HCT116 (cell line): ENCODE data around the gene MTIF3. TPM values are rescaled to one million over a fixed set of nuclear protein-coding genes. Genes with fewer than 3 reads are reported as not detected.

Experiments
- ATAC-seq: fragments of 200-7000 bp; cut with Tn5 transposase; 2 replicates; pipeline ENCODE4 v1.9.1; 2020; ENCODE audit warnings: mild to moderate bottlenecking, moderate library complexity
- BruUV-seq: library from RNA; stranded (reverse); fragments of 400-500 nt; replicated peaks from 2 replicates; lab custom pipeline; 2021; lab: Mats Ljungman, UMichigan
- CTCF ChIA-PET: fragments of 300-600 bp; sonication (Branson Sonifier 250); formaldehyde crosslinking; loops from one replicate; lab custom pipeline; 2021; ENCODE audit warnings: antibody characterized with exemption; lab: Charles Lee
- POLR2A ChIA-PET: fragments of 300-600, 350-600 bp; sonication (Branson Sonifier 250); formaldehyde crosslinking; loops from one replicate; lab custom pipeline; 2021; ENCODE audit warnings: antibody characterized with exemption; lab: Charles Lee
- RAD21 ChIA-PET, 2 experiments: fragments of 300-600 bp; sonication (Branson Sonifier 250); formaldehyde crosslinking; loops; one replicate each; lab custom pipeline; 2023; ENCODE audit warnings: low total read pairs in 2 of 2; ENCODE audit not compliant: uncharacterized antibody in 2 of 2, unreplicated experiment in 2 of 2, low non-redundant PET in 1 of 2; lab: Charles Lee
- DNase-seq: peaks from one replicate; pipeline ENCODE4 v3.0.0-alpha.2; 2010; ENCODE audit warnings: low read depth, low spot score
- H2AFZ ChIP-seq: fragments of 200-600 bp; shearing (Covaris generic), sonication (generic); 2 replicates; pipeline ENCODE4 v1.6.1; 2017; ENCODE audit warnings: low read depth, mixed run types, mixed read lengths, antibody characterized with exemption, low read length; ENCODE audit not compliant: poor library complexity, severe bottlenecking
- H3K27ac ChIP-seq: 2 replicates; pipeline ENCODE4 v1.5.1; 2012; ENCODE audit warnings: low read depth, low read length
- H3K27me3 ChIP-seq: fragments of 200-600 bp; sonication (generic); 2 replicates; pipeline ENCODE4 v1.6.1; 2016; ENCODE audit warnings: mixed run types, low read length, mixed read lengths; ENCODE audit not compliant: insufficient read depth
- H3K36me3 ChIP-seq, 2 experiments: fragments of 200-500 bp in 1 of 2; fragments of 200-600 bp in 1 of 2; sonication (Bioruptor generic) in 1 of 2; sonication (generic) in 1 of 2; 2 replicates each; pipeline versions ENCODE4 v1.5.1 to v1.6.1; 2014 to 2016; ENCODE audit warnings: low read length in 2 of 2, inconsistent platforms in 1 of 2, mixed read lengths in 1 of 2, mixed run types in 1 of 2; ENCODE audit not compliant: insufficient read depth in 2 of 2, control insufficient read depth in 1 of 2
- H3K4me1 ChIP-seq, 2 experiments: fragments of 200-600 bp in 1 of 2; sonication (generic) in 1 of 2; 2 replicates each; pipeline versions ENCODE4 v1.5.1 to v1.6.1; 2012 to 2017; ENCODE audit warnings: low read length in 2 of 2, inconsistent platforms in 1 of 2, mild to moderate bottlenecking in 1 of 2, mixed read lengths in 1 of 2, mixed run types in 1 of 2, moderate library complexity in 1 of 2; ENCODE audit not compliant: insufficient read depth in 2 of 2, control insufficient read depth in 1 of 2
- H3K4me2 ChIP-seq: fragments of 200-600 bp; sonication (generic); 2 replicates; pipeline ENCODE4 v1.6.1; 2017; ENCODE audit warnings: mixed run types, low read length, mixed read lengths
- H3K4me3 ChIP-seq, 2 experiments: fragments of 200-600 bp in 1 of 2; sonication (generic) in 1 of 2; replicated peaks in 1 of 2; 2 replicates each; pipeline ENCODE4 v1.5.1; 2011 to 2016; ENCODE audit warnings: low read length in 2 of 2, control low read depth in 1 of 2, low read depth in 1 of 2, mild to moderate bottlenecking in 1 of 2, mixed read lengths in 1 of 2, mixed run types in 1 of 2
- H3K79me2 ChIP-seq: fragments of 200-600 bp; sonication (generic); 2 replicates; pipeline ENCODE4 v1.6.1; 2017; ENCODE audit warnings: mild to moderate bottlenecking, mixed run types, low read length, moderate library complexity, mixed read lengths; ENCODE audit not compliant: insufficient read depth
- H3K9ac ChIP-seq: fragments of 200-600 bp; sonication (generic); 2 replicates; pipeline ENCODE4 v1.6.1; 2016; ENCODE audit warnings: low read length, mixed read lengths
- H3K9me2 ChIP-seq: fragments of 200-600 bp; sonication (generic), shearing (Covaris generic); 2 replicates; pipeline ENCODE4 v1.6.1; 2017; ENCODE audit warnings: mixed run types, mild to moderate bottlenecking, moderate library complexity; ENCODE audit not compliant: insufficient read depth
- H3K9me3 ChIP-seq, 2 experiments: fragments of 200-500 bp in 1 of 2; fragments of 200-600 bp in 1 of 2; sonication (Bioruptor generic) in 1 of 2; sonication (generic) in 1 of 2; 2 replicates each; pipeline ENCODE4 v1.6.1; 2014 to 2017; ENCODE audit warnings: low read length in 2 of 2, mixed read lengths in 2 of 2, inconsistent platforms in 1 of 2, low read depth in 1 of 2, mild to moderate bottlenecking in 1 of 2, mixed run types in 1 of 2, moderate library complexity in 1 of 2; ENCODE audit not compliant: control insufficient read depth in 1 of 2, insufficient read depth in 1 of 2
- H4K20me1 ChIP-seq: fragments of 200-600 bp; sonication (generic), shearing (Covaris generic); 2 replicates; pipeline ENCODE4 v1.6.1; 2017; ENCODE audit warnings: mixed run types, mild to moderate bottlenecking, moderate library complexity; ENCODE audit not compliant: insufficient read depth
- CBX3 ChIP-seq: IDR thresholded peaks from 2 replicates; pipeline ENCODE4 v1.6.1; 2012; ENCODE audit warnings: low read depth
- CEBPB ChIP-seq: IDR thresholded peaks from 2 replicates; pipeline ENCODE4 v1.6.1; 2012; ENCODE audit warnings: low read depth
- CTCF ChIP-seq, 3 experiments: fragments of 200-600 bp in 1 of 3; sonication (generic) in 1 of 3; IDR thresholded peaks in 2 of 3; conservative IDR thresholded peaks in 1 of 3; 2 replicates each; pipeline ENCODE4 v1.5.1; 2012 to 2017; ENCODE audit warnings: low read depth in 2 of 3, low read length in 2 of 3, antibody characterized with exemption in 1 of 3, borderline replicate concordance in 1 of 3, control low read depth in 1 of 3, mild to moderate bottlenecking in 1 of 3, mixed read lengths in 1 of 3, mixed run types in 1 of 3, moderate library complexity in 1 of 3; ENCODE audit not compliant: insufficient read depth in 1 of 3
- ELF1 ChIP-seq: IDR thresholded peaks from 2 replicates; pipeline ENCODE4 v1.6.1; 2012; ENCODE audit warnings: low read depth, borderline replicate concordance
- EZH2phosphoT487 ChIP-seq: fragments of 200-600 bp; IDR thresholded peaks from 2 replicates; pipeline ENCODE4 v1.6.1; 2018; ENCODE audit warnings: antibody characterized with exemption, borderline replicate concordance
- POLR2A ChIP-seq: IDR thresholded peaks from 2 replicates; pipeline ENCODE4 v1.7.0; 2011; ENCODE audit warnings: borderline replicate concordance; ENCODE audit not compliant: insufficient read depth, insufficient read length; ENCODE audit errors: extremely low read depth
- POLR2AphosphoS5 ChIP-seq: IDR thresholded peaks from 2 replicates; pipeline ENCODE4 v1.6.1; 2011; ENCODE audit warnings: mild to moderate bottlenecking, low read depth, low read length, moderate library complexity
- SP1 ChIP-seq: IDR thresholded peaks from 2 replicates; pipeline ENCODE4 v1.6.1; 2012; ENCODE audit warnings: low read depth
- YY1 ChIP-seq: IDR thresholded peaks from 2 replicates; pipeline ENCODE4 v1.6.1; 2011; ENCODE audit warnings: low read length, low read depth, moderate library complexity, mild to moderate bottlenecking; ENCODE audit not compliant: insufficient replicate concordance; ENCODE audit errors: extremely low read depth
- intact Hi-C: fragments of 100-400 bp; cut with micrococcal nuclease; formaldehyde crosslinking; loops from 2 replicates; pipeline ENCODE4 v1.10.0; 2022
- total RNA-seq: library from RNA; stranded (reverse); gene quantifications from one replicate; pipeline ENCODE4 v1.2.1, GENCODE V29; 2021; ENCODE audit not compliant: unreplicated experiment

The MTIF3 gene
- total RNA-seq, 1 experiment from 2014 or later = 27.8 TPM

- ChIA-PET POLR2A (no interaction called here), RAD21 (no interaction called here), CTCF (no interaction called here)
- Histone ChIP-seq H3K79me2 (no peaks in the 10 kb centered on the region), H3K4me1 (no peaks in the 10 kb centered on the region), H3K9me3 (no peaks in the 10 kb centered on the region), H3K4me3 (no peak overlapping the region), H3K27ac (no peak overlapping the region), H3K4me2 (no peak overlapping the region), H3K27me3 (no peaks in the 10 kb centered on the region), H2AFZ (no peak overlapping the region), H3K9me2 (no peaks in the 10 kb centered on the region), H3K9ac (no peak overlapping the region), H3K36me3 (peaks cover 26 to 29% of the 10 kb centered on the region in 2 experiments), H4K20me1 (no peaks in the 10 kb centered on the region)
- DNase-seq = no peak
- intact Hi-C loops = no loop called here
- ATAC-seq = no peak
- no TSS peak for BruUV-seq
- TF ChIP-seq EZH2phosphoT487 (no peak), ELF1 (no peak), YY1 (no peak), CTCF (IDR thresholded peaks at IDR 0.05 in 2 of 3, conservative IDR thresholded peaks at IDR 0.05 in 1 of 3; ENCODE audit: borderline replicate concordance in 1 of 3, insufficient read depth in 1 of 3, low read depth in 2 of 3, low read length in 2 of 3) (no peak), POLR2AphosphoS5 (no peak), POLR2A (no peak), CEBPB (no peak), CBX3 (no peak), SP1 (no peak)
Measured at GRCh38 chr13:27437126-27437525, 13.2 kb downstream of the MTIF3 start.
